MG63 (cell line): Measurements from ENCODE around the gene VEGFC. TPM values are rescaled to one million over a fixed set of nuclear protein-coding genes. Genes with fewer than 3 reads are reported as not detected.

Source experiments
- DNase-seq: peaks from one replicate; pipeline ENCODE4 v3.0.0-alpha.2; 2020
- H3K27me3 ChIP-seq: fragments of 250-450 bp; sonication (Bioruptor Pico); 2 replicates; pipeline ENCODE4 v1.5.1; 2020; ENCODE audit warnings: mild to moderate bottlenecking, moderate library complexity
- H3K36me3 ChIP-seq: fragments of 250-450 bp; sonication (Bioruptor Pico); 2 replicates; pipeline ENCODE4 v1.5.1; 2020; ENCODE audit warnings: mild to moderate bottlenecking, moderate library complexity
- H3K4me3 ChIP-seq: fragments of 250-450 bp; sonication (Bioruptor Pico); 2 replicates; pipeline ENCODE4 v1.5.1; 2020; ENCODE audit warnings: mild to moderate bottlenecking, moderate library complexity
- H3K9me3 ChIP-seq: fragments of 250-450 bp; sonication (Bioruptor Pico); 2 replicates; pipeline ENCODE4 v1.5.1; 2020; ENCODE audit warnings: mild to moderate bottlenecking, moderate library complexity
- total RNA-seq: library from RNA; depleted of rRNA; stranded (reverse); fragments of >200 nt; shearing (Covaris generic); gene quantifications from 2 replicates; pipeline ENCODE4 v1.2.3, GENCODE V29; 2014; ENCODE audit warnings: low replicate concordance

VEGFC gene
- total RNA-seq, 1 experiment from 2014 or later = 19.9 TPM

- no peaks in the 10 kb centered on the region for H3K27me3 ChIP-seq
- no peak overlapping the region for H3K4me3 ChIP-seq
- no peaks in the 10 kb centered on the region for H3K9me3 ChIP-seq
- no peaks in the 10 kb centered on the region for H3K36me3 ChIP-seq
- peak; percentile 69 for DNase-seq
Observed at GRCh38 chr4:176781739-176782100, 11.0 kb downstream of the VEGFC start.

- no peak overlapping the region for H3K4me3 ChIP-seq
Observed at GRCh38 chr4:176780995-176781738, 11.6 kb downstream of the VEGFC start.

GRCh38 chr4:176779421-176779820 lies 13.3 kb downstream of the VEGFC start:
- no peaks in the 10 kb centered on the region for H3K9me3 ChIP-seq
- DNase-seq = no peak
- H3K36me3 ChIP-seq = no peaks in the 10 kb centered on the region
- no peaks in the 10 kb centered on the region for H3K27me3 ChIP-seq
- no peak overlapping the region for H3K4me3 ChIP-seq

More at GRCh38 chr4:176780995-176781738, 11.6 kb downstream of the VEGFC start:
- no peaks in the 10 kb centered on the region for H3K36me3 ChIP-seq
- H3K9me3 ChIP-seq = no peaks in the 10 kb centered on the region
- no peaks in the 10 kb centered on the region for H3K27me3 ChIP-seq
- DNase-seq = no peak

GRCh38 chr4:176778491-176778890 lies 14.2 kb downstream of the VEGFC start:
- no peaks in the 10 kb centered on the region for H3K9me3 ChIP-seq
- DNase-seq = peak; percentile 94
- no peak overlapping the region for H3K4me3 ChIP-seq
- H3K36me3 ChIP-seq = no peaks in the 10 kb centered on the region
- no peaks in the 10 kb centered on the region for H3K27me3 ChIP-seq

GRCh38 chr4:176778063-176778462 lies 14.7 kb downstream of the VEGFC start:
- peak; percentile 49 for DNase-seq

GRCh38 chr4:176775338-176775737 lies 17.4 kb downstream of the VEGFC start:
- H3K4me3 ChIP-seq = no peak overlapping the region
- DNase-seq = no peak

More at GRCh38 chr4:176778063-176778462, 14.7 kb downstream of the VEGFC start:
- Histone ChIP-seq H3K36me3 (no peaks in the 10 kb centered on the region), H3K9me3 (no peaks in the 10 kb centered on the region), H3K4me3 (no peak overlapping the region), H3K27me3 (no peaks in the 10 kb centered on the region)

GRCh38 chr4:176774852-176775251 lies 17.9 kb downstream of the VEGFC start:
- Histone ChIP-seq H3K9me3 (no peaks in the 10 kb centered on the region), H3K36me3 (peaks cover 4% of the 10 kb centered on the region; the same call in 1 of the 2 replicates), H3K27me3 (no peaks in the 10 kb centered on the region), H3K4me3 (no peak overlapping the region)
- DNase-seq = no peak

More at GRCh38 chr4:176775338-176775737, 17.4 kb downstream of the VEGFC start:
- Histone ChIP-seq H3K27me3 (no peaks in the 10 kb centered on the region), H3K36me3 (peaks cover 4% of the 10 kb centered on the region; the same call in 1 of the 2 replicates), H3K9me3 (no peaks in the 10 kb centered on the region)

- Histone ChIP-seq H3K36me3 (peaks cover 14% of the 10 kb centered on the region), H3K9me3 (peaks cover 13% of the 10 kb centered on the region), H3K27me3 (no peaks in the 10 kb centered on the region), H3K4me3 (no peak overlapping the region)
- peak; percentile 89 for DNase-seq
Observed at GRCh38 chr4:176769514-176769913, 23.2 kb downstream of the VEGFC start.

- H3K9me3 ChIP-seq = peaks cover 15% of the 10 kb centered on the region
- H3K36me3 ChIP-seq = peaks cover 14% of the 10 kb centered on the region
- H3K4me3 ChIP-seq = no peak overlapping the region
- H3K27me3 ChIP-seq = no peaks in the 10 kb centered on the region
- no peak for DNase-seq
Observed at GRCh38 chr4:176767183-176767582, 25.5 kb downstream of the VEGFC start.

- H3K36me3 ChIP-seq = peaks cover 7% of the 10 kb centered on the region
Observed at GRCh38 chr4:176762661-176763308, 29.9 kb downstream of the VEGFC start.

GRCh38 chr4:176761872-176762271 lies 30.9 kb downstream of the VEGFC start:
- H3K4me3 ChIP-seq = no peak overlapping the region
- peaks cover 3% of the 10 kb centered on the region; the same call in 1 of the 2 replicates for H3K36me3 ChIP-seq
- peaks cover 15% of the 10 kb centered on the region for H3K9me3 ChIP-seq
- no peak for DNase-seq
- H3K27me3 ChIP-seq = no peaks in the 10 kb centered on the region

More at GRCh38 chr4:176762661-176763308, 29.9 kb downstream of the VEGFC start:
- Histone ChIP-seq H3K27me3 (no peaks in the 10 kb centered on the region), H3K9me3 (peaks cover 15% of the 10 kb centered on the region), H3K4me3 (no peak overlapping the region)
- DNase-seq = no peak

GRCh38 chr4:176760471-176760870 lies 32.3 kb downstream of the VEGFC start:
- DNase-seq = no peak
- no peak overlapping the region for H3K4me3 ChIP-seq
- no peaks in the 10 kb centered on the region for H3K27me3 ChIP-seq
- peaks cover 5% of the 10 kb centered on the region for H3K9me3 ChIP-seq
- H3K36me3 ChIP-seq = no peaks in the 10 kb centered on the region

- peak; percentile 71 for DNase-seq
- Histone ChIP-seq H3K4me3 (no peak overlapping the region), H3K27me3 (no peaks in the 10 kb centered on the region), H3K36me3 (no peaks in the 10 kb centered on the region), H3K9me3 (no peaks in the 10 kb centered on the region)
Observed at GRCh38 chr4:176758731-176759130, 34.0 kb downstream of the VEGFC start.

- no peaks in the 10 kb centered on the region for H3K9me3 ChIP-seq
- no peaks in the 10 kb centered on the region for H3K36me3 ChIP-seq
- no peak for DNase-seq
- no peak overlapping the region for H3K4me3 ChIP-seq
- H3K27me3 ChIP-seq = no peaks in the 10 kb centered on the region
Observed at GRCh38 chr4:176758323-176758722, 34.4 kb downstream of the VEGFC start.

GRCh38 chr4:176755613-176756012 lies 37.1 kb downstream of the VEGFC start:
- Histone ChIP-seq H3K36me3 (no peaks in the 10 kb centered on the region), H3K4me3 (no peak overlapping the region)
- DNase-seq = no peak

GRCh38 chr4:176755001-176755400 lies 37.7 kb downstream of the VEGFC start:
- no peaks in the 10 kb centered on the region for H3K27me3 ChIP-seq
- no peaks in the 10 kb centered on the region for H3K9me3 ChIP-seq
- DNase-seq = no peak
- H3K36me3 ChIP-seq = no peaks in the 10 kb centered on the region
- no peak overlapping the region for H3K4me3 ChIP-seq

More at GRCh38 chr4:176755613-176756012, 37.1 kb downstream of the VEGFC start:
- no peaks in the 10 kb centered on the region for H3K9me3 ChIP-seq
- no peaks in the 10 kb centered on the region for H3K27me3 ChIP-seq

- Histone ChIP-seq H3K4me3 (no peak overlapping the region), H3K9me3 (no peaks in the 10 kb centered on the region), H3K36me3 (no peaks in the 10 kb centered on the region), H3K27me3 (no peaks in the 10 kb centered on the region)
- DNase-seq = peak; percentile 99
Observed at GRCh38 chr4:176753049-176753448, 39.7 kb downstream of the VEGFC start.
